Suppressor macrophage treated with lipopolysaccharide for 4 hours (primary cell): ENCODE data around the gene ANGPTL8.

ENCODE experiments used
- DNase-seq: peaks from one replicate; pipeline ENCODE4 v3.0.0-alpha.2; 2020

ANGPTL8 gene

DNA sequence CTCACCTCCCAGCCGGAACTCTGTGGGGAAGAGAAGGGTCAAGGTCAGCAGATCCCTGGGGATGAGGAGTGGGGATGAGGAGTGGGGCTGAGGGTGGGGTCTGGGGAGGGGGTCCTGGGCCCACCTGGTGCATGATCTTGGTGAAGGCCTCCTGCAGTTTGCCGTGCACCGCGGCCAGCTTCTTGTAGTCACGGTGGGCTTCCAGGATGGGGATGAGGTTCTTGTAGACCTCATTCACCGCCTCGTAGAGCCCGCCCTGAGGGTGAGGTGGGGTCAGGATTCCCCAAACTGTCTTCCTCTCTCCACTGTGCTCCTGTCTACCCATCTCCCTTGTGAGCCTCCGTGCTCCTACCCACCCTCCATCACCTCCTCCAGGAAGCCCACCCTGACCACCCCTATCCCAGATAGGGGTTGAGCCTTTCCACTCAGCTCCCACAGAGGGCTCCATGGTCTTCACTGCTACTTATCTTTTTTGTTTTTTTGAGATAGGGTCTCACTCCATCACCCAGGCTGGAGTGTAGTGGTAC is 35.3 kb upstream of the ANGPTL8 start:
- DNase-seq, result no peak

DNA sequence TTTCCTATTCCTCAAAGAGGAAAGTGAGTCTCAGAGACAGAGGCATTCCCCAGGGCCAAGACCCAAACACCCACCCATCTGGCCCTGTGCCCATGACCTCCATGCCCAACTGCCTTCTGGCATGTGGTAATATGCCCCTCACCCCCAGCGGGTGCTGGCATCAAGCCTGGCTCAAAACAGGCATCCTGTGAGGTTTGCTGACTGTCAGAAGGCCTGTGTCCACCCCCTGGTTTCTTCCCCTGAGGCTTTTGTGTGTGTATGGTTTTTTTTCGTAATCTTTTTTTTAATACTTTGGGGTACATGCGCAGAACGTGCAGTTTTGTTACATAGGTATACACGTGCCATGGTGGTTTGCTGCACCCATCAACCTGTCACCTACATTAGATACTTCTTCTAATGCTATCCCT is 34.5 kb upstream of the ANGPTL8 start:
- DNase-seq, result no peak

DNA sequence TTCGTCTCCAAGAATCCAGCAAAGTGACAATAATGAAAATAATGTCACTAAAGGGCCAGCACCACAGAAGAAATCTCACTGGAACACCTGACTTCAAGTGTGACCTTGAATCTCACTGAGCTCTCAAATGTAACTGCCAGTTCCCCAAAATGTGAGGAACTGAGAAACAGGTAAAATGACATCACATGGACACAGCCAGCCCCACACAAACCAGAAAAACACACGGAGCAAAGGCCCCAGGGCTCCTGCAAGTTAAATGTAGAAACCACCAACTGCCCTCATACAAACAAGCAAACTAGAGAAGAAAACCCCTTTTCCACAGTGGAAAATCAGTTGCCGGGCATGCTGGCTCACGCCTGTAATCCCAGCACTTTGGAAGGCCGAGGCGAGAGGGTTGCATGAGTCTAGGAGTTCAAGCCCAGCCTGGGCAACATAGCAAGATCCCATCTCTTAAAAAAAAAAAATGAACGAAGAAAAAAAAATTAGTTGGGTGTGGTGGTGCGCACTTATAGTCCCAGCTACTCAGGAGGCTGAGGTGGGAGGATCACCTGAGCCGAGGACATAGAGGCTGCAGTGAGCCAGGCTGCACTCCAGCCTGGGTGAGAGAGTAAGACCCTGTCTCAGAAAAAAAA is 33.4 kb upstream of the ANGPTL8 start:
- DNase-seq, result no peak

DNA sequence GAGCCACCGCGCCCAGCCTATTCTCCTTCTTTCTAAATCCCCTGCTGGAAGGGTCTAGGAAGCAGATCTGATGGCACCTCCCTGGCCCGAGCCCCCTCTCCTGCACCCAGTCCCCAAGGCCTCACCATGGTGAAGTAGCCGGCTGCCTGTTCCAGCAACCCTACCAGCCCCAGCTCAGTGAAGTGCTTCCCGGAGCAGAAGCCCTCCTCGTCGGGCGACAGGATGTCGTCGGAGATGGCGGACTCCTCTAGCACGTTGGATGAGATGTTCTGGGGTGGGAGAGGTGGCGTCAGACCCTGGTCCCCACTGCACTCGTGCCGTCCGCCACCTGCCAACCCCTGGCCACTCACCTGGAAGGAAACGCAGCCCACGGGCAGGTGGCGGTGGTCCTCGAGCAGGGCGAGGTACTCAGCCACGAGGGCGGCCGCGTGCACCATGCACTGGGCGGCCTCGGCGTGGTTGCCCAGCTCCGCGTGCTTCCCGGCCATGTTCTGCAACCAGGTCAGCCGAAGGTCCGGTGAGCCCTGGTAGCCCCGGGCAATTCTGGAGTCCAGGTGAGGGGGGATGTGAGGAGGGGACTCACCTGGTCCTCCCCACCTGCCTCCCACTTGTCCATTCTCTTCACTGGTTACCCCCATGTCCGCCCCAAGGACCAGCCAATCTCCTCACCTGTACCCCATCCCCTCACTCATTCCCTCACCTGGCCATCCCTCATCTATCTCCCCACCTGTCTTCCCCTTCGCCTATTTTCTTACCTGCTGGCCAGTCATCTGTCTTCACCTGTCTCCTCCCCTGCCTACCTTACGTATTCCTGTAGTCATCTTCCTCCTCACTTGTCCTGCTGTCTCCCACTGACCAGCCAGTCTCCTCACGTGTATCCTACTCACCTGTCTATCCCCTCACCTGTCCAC is 30.6 kb upstream of the ANGPTL8 start:
- DNase-seq, result no peak

DNA sequence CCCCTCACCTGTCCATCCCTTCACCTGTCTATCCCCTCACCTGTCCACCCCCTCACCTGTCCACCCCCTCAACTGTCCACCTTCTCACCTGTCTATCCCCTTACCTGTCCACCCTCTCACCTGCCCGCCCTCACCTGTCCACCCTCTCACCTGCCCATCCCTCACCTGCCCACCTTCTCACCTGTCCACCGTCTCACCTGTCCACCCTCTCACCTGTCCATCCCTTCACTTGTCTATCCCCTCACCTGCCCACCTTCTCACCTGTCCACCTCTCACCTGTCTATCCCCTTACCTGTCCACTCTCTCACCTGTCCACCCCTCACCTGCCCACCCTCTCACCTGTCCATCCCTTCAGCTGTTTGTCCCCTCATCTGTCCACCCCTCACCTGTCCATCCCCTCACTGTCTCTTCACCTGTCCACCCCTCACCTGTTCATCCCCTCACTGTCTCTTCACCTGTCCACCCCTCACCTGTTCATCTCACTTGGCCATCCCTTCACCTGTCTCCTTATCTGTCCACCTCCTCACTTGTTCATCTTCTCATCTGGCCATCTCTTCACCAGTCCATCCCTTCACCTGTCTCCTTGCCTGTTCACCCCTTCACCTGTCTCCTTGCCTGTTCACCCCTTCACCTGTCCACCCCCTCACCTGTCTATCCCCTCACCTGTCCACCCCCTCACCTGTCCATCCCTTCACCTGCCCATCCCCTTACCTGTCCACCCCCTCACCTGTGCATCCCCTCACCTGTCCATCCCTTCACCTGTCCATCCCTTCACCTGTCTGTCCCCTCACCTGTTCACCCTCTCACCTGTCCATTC is 29.4 kb upstream of the ANGPTL8 start:
- no peak for DNase-seq

DNA sequence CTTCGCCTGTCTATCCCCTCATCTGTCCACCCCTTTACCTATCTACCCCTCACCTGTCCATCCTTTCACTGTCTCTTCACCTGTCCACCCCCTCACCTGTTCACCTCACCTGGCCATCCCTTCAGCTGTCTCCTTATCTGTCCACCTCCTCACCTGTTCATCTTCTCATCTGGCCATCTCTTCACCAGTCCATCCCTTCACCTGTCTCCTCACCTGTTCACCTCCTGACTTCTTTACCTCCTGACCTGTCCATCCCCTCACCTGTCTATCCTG is 28.8 kb upstream of the ANGPTL8 start:
- no peak for DNase-seq

GRCh38 chr19:11214387-11214786 is 25.0 kb upstream of the ANGPTL8 start:
- DNase-seq, result no peak

DNA sequence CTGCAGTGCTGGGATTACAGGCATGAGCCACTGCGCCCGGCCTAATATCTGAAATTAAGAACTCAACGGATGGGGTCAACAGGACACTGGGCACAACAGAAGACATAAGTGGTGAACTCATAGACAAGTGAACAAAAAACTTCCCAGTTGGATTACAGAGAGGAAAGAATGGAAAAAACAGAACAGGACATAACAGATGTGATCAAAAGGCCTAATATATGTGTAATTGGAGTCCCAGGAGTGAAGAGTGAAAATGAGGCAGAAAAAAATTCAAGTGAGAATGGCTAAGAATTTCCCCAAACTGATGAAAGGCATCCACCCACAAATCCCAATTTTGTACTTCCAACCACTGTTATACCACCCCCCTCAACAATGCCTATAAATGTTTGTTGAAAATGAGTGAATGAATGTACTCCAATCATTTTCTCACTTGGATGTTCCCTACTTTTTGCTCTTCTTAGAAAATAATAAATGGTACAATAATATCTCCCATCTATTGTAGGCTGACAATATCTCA is 18.3 kb upstream of the ANGPTL8 start:
- DNase-seq, result no peak

- DNase-seq, result no peak
Observed at GRCh38 chr19:11223200-11223599, 16.2 kb upstream of the ANGPTL8 start.

- no peak for DNase-seq
Observed at GRCh38 chr19:11224429-11224828, 15.0 kb upstream of the ANGPTL8 start.

DNA sequence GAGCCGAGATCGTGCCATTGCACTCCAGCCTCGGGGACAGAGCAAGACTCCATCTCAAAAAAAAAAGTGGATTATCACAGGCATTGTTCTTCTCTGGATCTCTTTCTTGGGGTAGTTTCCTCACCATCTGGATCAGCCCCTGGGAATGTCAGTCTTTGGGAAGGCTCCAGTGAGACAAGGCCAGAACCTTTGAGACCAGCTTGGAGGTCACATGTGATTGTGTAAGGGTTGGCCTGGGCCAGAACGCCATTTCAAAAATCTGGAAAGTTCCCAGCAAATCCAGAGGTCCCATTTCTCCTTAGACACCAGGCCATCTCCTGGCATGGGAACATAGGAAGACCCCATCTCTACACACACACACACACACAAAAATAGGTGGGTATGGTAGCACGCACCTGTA is 14.2 kb upstream of the ANGPTL8 start:
- no peak for DNase-seq

- DNase-seq, result no peak
Observed at GRCh38 chr19:11225815-11226214, 13.6 kb upstream of the ANGPTL8 start.

DNA sequence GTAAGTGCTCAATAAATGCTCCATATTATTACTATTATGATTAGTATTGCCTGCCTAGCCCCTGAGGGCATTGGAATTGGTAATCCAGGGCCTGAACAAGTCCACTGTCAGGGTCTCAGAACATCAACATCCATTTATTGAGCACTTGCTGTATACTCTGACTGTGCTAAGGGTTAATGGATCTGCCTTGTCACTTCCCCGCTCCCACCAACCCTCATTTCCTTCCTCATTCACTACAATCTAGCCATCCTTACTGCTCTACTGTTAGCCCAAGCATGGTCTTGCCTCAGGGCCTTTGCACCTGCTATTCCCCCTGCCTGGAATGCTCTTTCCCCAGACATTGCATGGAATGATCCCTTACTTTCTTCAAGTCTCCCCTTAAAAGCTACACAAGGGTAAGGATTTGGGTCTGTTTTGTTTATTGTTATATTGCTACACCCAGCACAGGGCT is 12.7 kb upstream of the ANGPTL8 start:
- DNase-seq, result no peak

GRCh38 chr19:11227195-11227886 is 12.1 kb upstream of the ANGPTL8 start:
- DNase-seq, result no peak

DNA sequence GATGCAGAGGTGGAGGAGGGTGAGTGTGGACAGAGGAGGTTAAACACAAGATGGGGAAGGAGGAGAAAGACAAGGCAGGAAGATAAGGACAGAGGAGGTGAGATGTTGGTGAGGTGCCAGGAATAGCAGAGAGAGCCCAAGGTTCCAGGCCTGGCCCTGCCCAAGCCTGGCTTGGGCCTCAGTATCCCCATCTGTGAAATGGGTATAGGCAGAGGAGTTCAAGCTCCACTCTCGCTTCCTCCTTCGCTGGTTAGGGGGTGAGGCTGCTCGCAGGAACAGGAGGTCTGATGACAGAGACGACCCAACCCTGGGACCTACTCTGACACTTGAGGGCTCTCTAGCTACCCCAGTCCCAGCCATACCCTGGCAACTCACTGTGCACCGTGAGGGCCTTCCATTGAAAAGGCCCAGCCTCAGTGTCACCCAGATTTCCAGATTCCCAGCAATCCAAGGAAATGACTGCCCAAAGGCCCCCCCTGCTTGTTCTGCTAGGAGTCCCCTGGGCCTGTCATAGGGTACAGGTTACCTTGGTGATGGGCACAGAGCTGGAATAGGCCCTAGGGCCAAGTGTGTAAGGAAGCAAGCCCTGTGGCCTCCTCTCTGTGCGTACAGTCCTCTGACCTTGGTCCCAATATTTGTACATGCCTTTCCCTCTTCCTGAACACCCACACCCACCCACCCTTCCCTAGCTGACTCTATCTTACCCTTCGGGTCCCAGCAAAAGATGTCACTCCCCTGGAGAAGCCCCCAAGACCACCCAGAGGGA is 8.6 kb upstream of the ANGPTL8 start:
- no peak for DNase-seq

- no peak for DNase-seq
Observed at GRCh38 chr19:11232555-11232954, 6.9 kb upstream of the ANGPTL8 start.

- no peak for DNase-seq
Observed at GRCh38 chr19:11233073-11233472, 6.3 kb upstream of the ANGPTL8 start.

DNA sequence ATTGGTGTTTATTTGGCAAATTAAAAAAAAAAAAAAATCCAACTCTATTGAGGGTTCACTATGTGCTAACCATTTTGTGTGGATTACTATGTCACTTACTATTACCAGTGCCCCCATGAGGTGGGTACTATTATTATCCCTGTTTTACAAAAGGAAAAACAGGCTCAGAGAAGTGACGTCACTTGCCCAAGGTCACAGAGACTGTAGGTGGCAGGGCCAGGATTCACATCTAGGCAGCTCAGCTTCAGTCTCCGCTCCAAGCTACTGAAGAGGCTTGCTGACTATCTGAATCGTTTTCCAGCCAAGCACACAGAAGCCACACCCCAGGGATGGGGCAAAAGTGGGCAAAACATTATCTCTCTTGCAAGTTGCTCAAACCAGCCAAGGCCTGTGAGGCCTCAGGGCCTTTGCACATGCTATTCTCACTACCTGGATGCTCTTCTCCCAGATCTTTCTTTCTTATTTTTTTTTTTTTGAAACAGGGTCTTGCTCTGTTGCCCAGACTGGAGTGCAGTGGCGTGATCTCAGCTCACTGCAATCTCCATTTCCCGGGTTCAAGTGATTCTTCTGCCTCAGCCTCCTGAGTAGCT is 4.8 kb upstream of the ANGPTL8 start:
- DNase-seq, result no peak

GRCh38 chr19:11236324-11237301 is 2.8 kb upstream of the ANGPTL8 start:
- no peak for DNase-seq

GRCh38 chr19:11237321-11237720 is 2.1 kb upstream of the ANGPTL8 start:
- DNase-seq, result no peak
